Neuronal stem cell (in vitro differentiated cells): ENCODE measurements around the gene PTPRD.

Source experiments
- DNase-seq: peaks from one replicate; pipeline ENCODE4 v3.0.0-alpha.2; 2013; ENCODE audit warnings: low spot score
- H2AFZ ChIP-seq: one replicate; pipeline ENCODE4 v1.6.1; 2013; ENCODE audit warnings: mild to moderate bottlenecking, low read length, inconsistent platforms
- H2AK5ac ChIP-seq: 2 replicates; pipeline ENCODE4 v1.6.1; 2013; ENCODE audit warnings: low read depth, mild to moderate bottlenecking, inconsistent platforms, low read length, moderate library complexity, mixed read lengths
- H2BK120ac ChIP-seq: 2 replicates; pipeline ENCODE4 v1.6.1; 2013; ENCODE audit warnings: low read depth, mild to moderate bottlenecking, inconsistent platforms, low read length, moderate library complexity, mixed read lengths
- H2BK12ac ChIP-seq: one replicate; pipeline ENCODE4 v1.6.1; 2013; ENCODE audit warnings: low read length, inconsistent platforms
- H2BK15ac ChIP-seq: 2 replicates; pipeline ENCODE4 v1.6.1; 2013; ENCODE audit warnings: mild to moderate bottlenecking, low read length, inconsistent platforms, mixed read lengths
- H2BK5ac ChIP-seq: one replicate; pipeline ENCODE4 v1.6.1; 2013; ENCODE audit warnings: inconsistent platforms, mild to moderate bottlenecking, low read length, moderate library complexity
- H3K14ac ChIP-seq: one replicate; pipeline ENCODE4 v1.6.1; 2013; ENCODE audit warnings: low read length, inconsistent platforms
- H3K18ac ChIP-seq: 2 replicates; pipeline ENCODE4 v1.6.1; 2013; ENCODE audit warnings: low read length, inconsistent platforms
- H3K23ac ChIP-seq: 2 replicates; pipeline ENCODE4 v1.6.1; 2013; ENCODE audit warnings: low read depth, mild to moderate bottlenecking, mixed read lengths, low read length, inconsistent platforms; ENCODE audit not compliant: poor library complexity
- H3K27ac ChIP-seq: replicated peaks from 3 replicates; pipeline ENCODE4 v1.5.1; 2013; ENCODE audit warnings: low read length, inconsistent platforms
- H3K27me3 ChIP-seq, 3 experiments: 2 replicates each; pipeline ENCODE4 v1.6.1; 2013; ENCODE audit warnings: low read length in 3 of 3, mild to moderate bottlenecking in 2 of 3, inconsistent platforms in 1 of 3, low read depth in 1 of 3, mixed read lengths in 1 of 3, moderate library complexity in 1 of 3; ENCODE audit not compliant: control insufficient read depth in 3 of 3, insufficient read depth in 3 of 3
- H3K36me3 ChIP-seq, 2 donors: replicated peaks in 1 of 2; 2 replicates each; pipeline ENCODE4 v1.6.1; 2013; ENCODE audit warnings: low read length in 2 of 2; ENCODE audit not compliant: control insufficient read depth in 2 of 2, insufficient read depth in 2 of 2
- H3K4ac ChIP-seq: 2 replicates; pipeline ENCODE4 v1.6.1; 2013; ENCODE audit warnings: inconsistent platforms, mild to moderate bottlenecking, low read length, moderate library complexity
- H3K4me1 ChIP-seq, 2 donors: 1 replicate in 1 of 2; 2 replicates in 1 of 2; pipeline ENCODE4 v1.6.1; 2013; ENCODE audit warnings: low read length in 2 of 2, low read depth in 1 of 2; ENCODE audit not compliant: control insufficient read depth in 2 of 2, insufficient read depth in 1 of 2
- H3K4me2 ChIP-seq: one replicate; pipeline ENCODE4 v1.6.1; 2013; ENCODE audit warnings: mild to moderate bottlenecking, low read length, inconsistent platforms; ENCODE audit not compliant: insufficient read depth, poor library complexity, severe bottlenecking
- H3K4me3 ChIP-seq, 2 donors: 2 replicates each; pipeline ENCODE4 v1.5.1; 2013; ENCODE audit warnings: low read length in 2 of 2, mild to moderate bottlenecking in 2 of 2, inconsistent platforms in 1 of 2, moderate library complexity in 1 of 2
- H3K79me1 ChIP-seq: one replicate; pipeline ENCODE4 v1.6.1; 2013; ENCODE audit warnings: low read depth, mild to moderate bottlenecking, inconsistent platforms, low read length, moderate library complexity
- H3K9ac ChIP-seq: one replicate; pipeline ENCODE4 v1.6.1; 2013; ENCODE audit warnings: mild to moderate bottlenecking, low read depth, low read length, inconsistent platforms; ENCODE audit not compliant: poor library complexity
- H3K9me3 ChIP-seq, 2 donors: replicated peaks in 1 of 2; 2 replicates each; pipeline versions ENCODE3 to v1.6.1; 2013; ENCODE audit warnings: low read length in 2 of 2, mild to moderate bottlenecking in 2 of 2, inconsistent platforms in 1 of 2, low read depth in 1 of 2, mixed read lengths in 1 of 2, moderate library complexity in 1 of 2; ENCODE audit not compliant: control insufficient read depth in 2 of 2, insufficient read depth in 1 of 2
- H4K8ac ChIP-seq: one replicate; pipeline ENCODE4 v1.6.1; 2013; ENCODE audit warnings: low read depth, mild to moderate bottlenecking, inconsistent platforms, low read length, moderate library complexity
- H4K91ac ChIP-seq: one replicate; pipeline ENCODE4 v1.6.1; 2013; ENCODE audit warnings: low read length, low read depth, mild to moderate bottlenecking, inconsistent platforms; ENCODE audit not compliant: poor library complexity
- WGBS, 2 donors: extraction: QIAGEN DNeasy Blood & Tissue Kit; methylation state at CpG; one replicate each; pipeline ENCODE4 v1.1.7; 2013; ENCODE audit warnings: missing lambda C conversion rate in 2 of 2, mixed read lengths in 1 of 2; ENCODE audit not compliant: insufficient read length in 2 of 2, insufficient replicate concordance in 1 of 2; ENCODE audit errors: extremely low coverage in 2 of 2; 5-methylcytosine and 5-hydroxymethylcytosine counted together

PTPRD gene

DNA sequence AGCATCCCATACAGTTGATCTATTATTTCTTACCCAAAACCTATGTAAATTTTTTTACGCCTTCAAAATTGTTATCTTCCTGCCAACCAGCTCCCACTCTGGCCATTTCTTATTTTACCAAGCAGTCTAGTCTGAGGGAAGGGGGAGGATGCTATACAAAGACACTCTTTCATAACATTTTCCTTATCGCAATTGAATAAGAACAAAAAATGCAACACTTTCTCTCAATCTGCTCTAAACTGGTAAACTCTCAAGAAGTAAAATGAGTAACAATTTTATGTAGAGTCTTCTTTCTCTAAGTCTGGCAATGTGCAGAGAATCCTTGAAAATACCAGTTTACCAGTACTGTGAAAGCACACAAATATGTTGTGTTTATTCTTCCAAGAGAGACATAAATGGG, 1216.3 kb downstream of the PTPRD start:
- Histone ChIP-seq H3K79me1 (no peaks in the 10 kb centered on the region), H3K4me2 (no peak overlapping the region), H2AFZ (no peak overlapping the region), H2BK12ac (no peak overlapping the region), H4K8ac (no peak overlapping the region), H3K18ac (no peak overlapping the region), H3K4me3 (no peak overlapping the region), H3K27ac (no peak overlapping the region), H2BK5ac (no peak overlapping the region), H2BK120ac (no peak overlapping the region), H3K14ac (no peak overlapping the region), H4K91ac (no peak overlapping the region), H3K27me3 (no peaks in the 10 kb centered on the region), H2BK15ac (no peak overlapping the region), H3K23ac (no peak overlapping the region), H3K36me3 (no peaks in the 10 kb centered on the region), H3K9me3 (no peaks in the 10 kb centered on the region), H3K9ac (no peak overlapping the region), H3K4me1 (no peaks in the 10 kb centered on the region), H2AK5ac (no peak overlapping the region), H3K4ac (no peak overlapping the region)
- DNase-seq = no peak
- WGBS, 2 donors = no CpG with 5 or more reads among the region's 2 CpGs

DNA sequence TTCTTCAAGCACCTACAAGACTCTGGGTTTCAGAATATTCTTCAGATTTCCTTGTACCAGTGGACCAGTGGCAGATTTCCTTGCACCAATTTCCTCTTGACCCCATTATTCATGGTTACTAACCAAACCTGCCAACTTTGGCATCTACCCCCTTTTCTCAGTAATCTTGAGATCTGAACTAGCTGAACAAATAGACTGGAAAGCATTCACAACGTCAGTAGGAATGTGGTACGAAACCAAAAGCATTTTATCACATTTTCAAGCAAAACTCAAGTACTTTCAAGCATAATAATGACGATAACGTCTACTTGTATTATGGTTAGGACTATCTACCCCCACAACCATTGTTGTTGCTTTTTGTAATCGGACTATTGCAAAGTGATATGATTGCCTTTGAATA, 1217.3 kb downstream of the PTPRD start:
- no peak overlapping the region for H2BK5ac ChIP-seq
- no peak overlapping the region for H3K4me3 ChIP-seq
- H3K9me3 ChIP-seq = no peaks in the 10 kb centered on the region
- no peak for DNase-seq
- no peak overlapping the region for H3K9ac ChIP-seq
- no peaks in the 10 kb centered on the region for H3K79me1 ChIP-seq
- H2BK120ac ChIP-seq = no peak overlapping the region
- H2AFZ ChIP-seq = no peak overlapping the region
- H4K91ac ChIP-seq = no peak overlapping the region
- H2AK5ac ChIP-seq = no peak overlapping the region
- no CpG with 5 or more reads among the region's 5 CpGs for WGBS, 2 donors
- no peak overlapping the region for H3K18ac ChIP-seq
- H3K27ac ChIP-seq = no peak overlapping the region
- H2BK12ac ChIP-seq = no peak overlapping the region
- H3K23ac ChIP-seq = no peak overlapping the region
- H3K4ac ChIP-seq = no peak overlapping the region
- H3K4me2 ChIP-seq = no peak overlapping the region
- no peaks in the 10 kb centered on the region for H3K36me3 ChIP-seq
- H4K8ac ChIP-seq = no peak overlapping the region
- no peaks in the 10 kb centered on the region for H3K27me3 ChIP-seq
- H3K4me1 ChIP-seq = no peaks in the 10 kb centered on the region
- no peak overlapping the region for H3K14ac ChIP-seq
- no peak overlapping the region for H2BK15ac ChIP-seq

DNA sequence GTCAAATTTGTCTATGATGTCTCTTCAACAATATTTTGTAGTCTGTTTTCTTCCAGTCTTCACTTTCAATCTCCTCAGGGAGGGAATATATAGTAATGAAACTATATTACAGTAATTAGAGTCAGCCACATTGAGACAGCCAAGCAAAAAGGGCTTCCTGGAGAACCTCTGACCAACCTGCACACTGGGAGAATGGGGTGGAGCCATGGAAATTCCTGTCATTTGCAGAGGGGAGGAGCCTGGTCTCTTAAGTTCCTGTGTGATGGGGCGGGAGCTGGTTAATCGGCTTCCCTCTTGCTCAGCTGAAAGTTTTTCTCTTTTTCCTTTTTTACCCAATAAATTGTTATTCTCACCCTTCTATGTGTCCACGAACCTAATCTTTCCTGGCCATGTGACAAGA, 1220.0 kb downstream of the PTPRD start:
- Histone ChIP-seq H3K27ac (no peak overlapping the region), H2AFZ (no peak overlapping the region), H3K36me3 (no peaks in the 10 kb centered on the region), H3K23ac (no peak overlapping the region), H2BK120ac (no peak overlapping the region), H3K4me2 (no peak overlapping the region), H3K9me3 (no peaks in the 10 kb centered on the region), H3K14ac (no peak overlapping the region), H3K4me1 (peaks cover 0 to 2% of the 10 kb centered on the region in 2 donors), H2BK5ac (no peak overlapping the region), H2AK5ac (no peak overlapping the region), H2BK15ac (no peak overlapping the region), H3K9ac (no peak overlapping the region), H3K27me3 (no peaks in the 10 kb centered on the region), H3K4me3 (no peak overlapping the region), H3K18ac (no peak overlapping the region), H2BK12ac (no peak overlapping the region), H3K79me1 (no peaks in the 10 kb centered on the region), H4K8ac (no peak overlapping the region), H4K91ac (no peak overlapping the region), H3K4ac (no peak overlapping the region)
- no peak for DNase-seq
- no CpG with 5 or more reads among the region's 3 CpGs for WGBS, 2 donors

DNA sequence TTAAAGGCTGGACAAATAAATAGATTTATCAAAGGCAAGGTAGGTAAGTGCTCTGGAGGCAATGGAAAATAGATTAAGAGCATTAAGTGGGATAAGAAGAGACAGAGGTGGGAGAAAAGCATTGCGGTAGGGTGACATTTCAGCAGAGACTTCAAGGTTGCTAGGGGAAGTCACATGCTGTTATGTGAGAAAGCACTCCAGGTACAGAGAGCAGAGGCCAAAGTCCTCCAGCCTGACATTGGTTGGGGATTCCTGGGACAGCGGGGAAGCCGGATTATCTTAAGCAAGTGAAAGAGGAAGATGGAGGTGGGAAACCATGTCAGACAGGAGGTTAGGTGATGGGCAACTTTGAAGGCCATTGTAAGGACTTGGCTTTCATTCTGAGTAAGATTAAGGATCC, 1222.9 kb downstream of the PTPRD start:
- H3K79me1 ChIP-seq = no peaks in the 10 kb centered on the region
- no peak overlapping the region for H3K14ac ChIP-seq
- H2BK5ac ChIP-seq = no peak overlapping the region
- H3K23ac ChIP-seq = no peak overlapping the region
- no peak overlapping the region for H4K8ac ChIP-seq
- no peak overlapping the region for H4K91ac ChIP-seq
- H3K4me3 ChIP-seq = no peak overlapping the region
- no peak overlapping the region for H2BK120ac ChIP-seq
- DNase-seq = no peak
- H3K4ac ChIP-seq = no peak overlapping the region
- H3K9ac ChIP-seq = no peak overlapping the region
- no peak overlapping the region for H2BK12ac ChIP-seq
- H2AFZ ChIP-seq = no peak overlapping the region
- H3K18ac ChIP-seq = no peak overlapping the region
- H3K36me3 ChIP-seq = no peaks in the 10 kb centered on the region
- no peak overlapping the region for H2BK15ac ChIP-seq
- no peak overlapping the region for H3K27ac ChIP-seq
- H3K4me2 ChIP-seq = no peak overlapping the region
- no CpG with 5 or more reads among the region's 3 CpGs for WGBS, 2 donors
- H3K9me3 ChIP-seq = no peaks in the 10 kb centered on the region
- peaks cover 0 to 2% of the 10 kb centered on the region in 2 donors for H3K4me1 ChIP-seq
- H3K27me3 ChIP-seq = no peaks in the 10 kb centered on the region
- H2AK5ac ChIP-seq = no peak overlapping the region
